Transverse colon (tissue), 3 donors: ENCODE measurements around the gene CTXND2.

ENCODE experiments used
- POLR2A ChIP-seq: fragments of 450-650 bp; IDR thresholded peaks from one replicate; pipeline ENCODE4 v1.6.1; 2016; ENCODE audit warnings: antibody characterized with exemption, mild to moderate bottlenecking, moderate library complexity
- TF ChIP-seq, protein P1 (sequence below), 5 experiments: fragments of 200-600 bp in 3 of 5; fragments of 450-650 bp in 2 of 5; sonication (generic) in 3 of 5; IDR thresholded peaks; 1 replicate in 2 of 5; 2 replicates in 3 of 5; pipeline ENCODE4 v1.5.1; 2016 to 2017; ENCODE audit warnings: antibody characterized with exemption in 5 of 5, inconsistent platforms in 3 of 5, mild to moderate bottlenecking in 2 of 5, moderate library complexity in 1 of 5

GRCh38 chr1:150912623-150913022, 25.7 kb downstream of the CTXND2 start:
- TF ChIP-seq, protein P1, sequence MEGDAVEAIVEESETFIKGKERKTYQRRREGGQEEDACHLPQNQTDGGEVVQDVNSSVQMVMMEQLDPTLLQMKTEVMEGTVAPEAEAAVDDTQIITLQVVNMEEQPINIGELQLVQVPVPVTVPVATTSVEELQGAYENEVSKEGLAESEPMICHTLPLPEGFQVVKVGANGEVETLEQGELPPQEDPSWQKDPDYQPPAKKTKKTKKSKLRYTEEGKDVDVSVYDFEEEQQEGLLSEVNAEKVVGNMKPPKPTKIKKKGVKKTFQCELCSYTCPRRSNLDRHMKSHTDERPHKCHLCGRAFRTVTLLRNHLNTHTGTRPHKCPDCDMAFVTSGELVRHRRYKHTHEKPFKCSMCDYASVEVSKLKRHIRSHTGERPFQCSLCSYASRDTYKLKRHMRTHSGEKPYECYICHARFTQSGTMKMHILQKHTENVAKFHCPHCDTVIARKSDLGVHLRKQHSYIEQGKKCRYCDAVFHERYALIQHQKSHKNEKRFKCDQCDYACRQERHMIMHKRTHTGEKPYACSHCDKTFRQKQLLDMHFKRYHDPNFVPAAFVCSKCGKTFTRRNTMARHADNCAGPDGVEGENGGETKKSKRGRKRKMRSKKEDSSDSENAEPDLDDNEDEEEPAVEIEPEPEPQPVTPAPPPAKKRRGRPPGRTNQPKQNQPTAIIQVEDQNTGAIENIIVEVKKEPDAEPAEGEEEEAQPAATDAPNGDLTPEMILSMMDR (IDR thresholded peaks at IDR 0.05), result no peak
- no peak for TF ChIP-seq POLR2A
